A673 (cell line): Measurements from ENCODE around the gene ARL14. TPM values are rescaled to one million over a fixed set of nuclear protein-coding genes. Genes with fewer than 3 reads are reported as not detected.

ENCODE experiments used
- BruUV-seq: library from RNA; stranded (reverse); fragments of 400-500 nt; replicated peaks from 2 replicates; lab custom pipeline; 2021; lab: Mats Ljungman, UMichigan
- CTCF ChIA-PET: fragments of 300-600 bp; sonication (Branson Sonifier 250); formaldehyde crosslinking; loops from one replicate; lab custom pipeline; 2022; ENCODE audit warnings: antibody characterized with exemption; lab: Charles Lee
- POLR2A ChIA-PET: fragments of 300-600 bp; sonication (Branson Sonifier 250); formaldehyde crosslinking; loops from one replicate; lab custom pipeline; 2022; ENCODE audit warnings: antibody characterized with exemption; ENCODE audit not compliant: low non-redundant PET; lab: Charles Lee
- DNase-seq: peaks from one replicate; pipeline ENCODE4 v3.0.0-alpha.2; 2015; ENCODE audit warnings: low spot score
- H3K27ac ChIP-seq: fragments of 200-600 bp; sonication (generic); 2 replicates; pipeline ENCODE4 v1.5.1; 2016; ENCODE audit warnings: mixed run types, low read depth, mild to moderate bottlenecking, mixed read lengths, antibody characterized with exemption, low read length; ENCODE audit not compliant: poor library complexity, severe bottlenecking
- H3K27me3 ChIP-seq: fragments of 200-600 bp; sonication (generic); replicated peaks from 2 replicates; pipeline ENCODE4 v1.6.1; 2017; ENCODE audit warnings: mixed run types, low read depth, mild to moderate bottlenecking, mixed read lengths, antibody characterized with exemption, low read length; ENCODE audit not compliant: insufficient read depth, poor library complexity
- H3K36me3 ChIP-seq: fragments of 200-600 bp; sonication (generic); 2 replicates; pipeline ENCODE4 v1.6.1; 2016; ENCODE audit warnings: mixed run types, mild to moderate bottlenecking, mixed read lengths, antibody characterized with exemption, low read length; ENCODE audit not compliant: insufficient read depth, poor library complexity, severe bottlenecking
- H3K4me1 ChIP-seq: fragments of 200-600 bp; sonication (generic); 2 replicates; pipeline ENCODE4 v1.6.1; 2017; ENCODE audit warnings: mixed run types, mild to moderate bottlenecking, mixed read lengths, antibody characterized with exemption, low read length; ENCODE audit not compliant: insufficient read depth, poor library complexity, severe bottlenecking
- H3K4me3 ChIP-seq: fragments of 200-600 bp; sonication (generic); 2 replicates; pipeline ENCODE4 v1.5.1; 2016; ENCODE audit warnings: low read depth, mixed run types, mild to moderate bottlenecking, mixed read lengths, low read length; ENCODE audit not compliant: poor library complexity, severe bottlenecking
- H3K9me3 ChIP-seq: fragments of 200-600 bp; sonication (generic); 2 replicates; pipeline ENCODE4 v1.6.1; 2016; ENCODE audit warnings: mixed run types, low read depth, mild to moderate bottlenecking, mixed read lengths, antibody characterized with exemption, low read length; ENCODE audit not compliant: poor library complexity, severe bottlenecking
- EZH2 ChIP-seq: fragments of 200-600 bp; sonication (generic); IDR thresholded peaks from 2 replicates; pipeline ENCODE4 v1.6.1; 2017; ENCODE audit warnings: borderline replicate concordance, low read depth, mild to moderate bottlenecking, mixed read lengths, antibody characterized with exemption, low read length; ENCODE audit not compliant: poor library complexity, severe bottlenecking
- intact Hi-C: fragments of 100-400 bp; cut with micrococcal nuclease; formaldehyde crosslinking; loops from one replicate; pipeline ENCODE4 v1.10.0; 2022; ENCODE audit not compliant: unreplicated experiment
- total RNA-seq: library from RNA; stranded (reverse); gene quantifications from 2 replicates; pipeline ENCODE4 v1.2.3, GENCODE V29; 2021
- TF ChIP-seq, protein P1 (sequence below): fragments of 300-800, 200-600 bp; sonication (generic); conservative IDR thresholded peaks from 2 replicates; pipeline ENCODE4 v1.5.1; 2017; ENCODE audit warnings: low read depth, mild to moderate bottlenecking, antibody characterized with exemption, low read length, moderate library complexity, mixed read lengths

ARL14 gene
- total RNA-seq, 1 experiment from 2014 or later = not detected

GRCh38 chr3:160684368-160684740 lies 7.4 kb downstream of the ARL14 start:
- ChIA-PET POLR2A (no interaction called here), CTCF (no interaction called here)
- H3K4me3 ChIP-seq = no peak overlapping the region
- H3K4me1 ChIP-seq = no peaks in the 10 kb centered on the region
- no TSS peak for BruUV-seq
- DNase-seq = no peak
- H3K9me3 ChIP-seq = no peaks in the 10 kb centered on the region
- intact Hi-C loops = no loop called here
- H3K36me3 ChIP-seq = no peaks in the 10 kb centered on the region
- no peak for TF ChIP-seq EZH2
- TF ChIP-seq, protein P1, sequence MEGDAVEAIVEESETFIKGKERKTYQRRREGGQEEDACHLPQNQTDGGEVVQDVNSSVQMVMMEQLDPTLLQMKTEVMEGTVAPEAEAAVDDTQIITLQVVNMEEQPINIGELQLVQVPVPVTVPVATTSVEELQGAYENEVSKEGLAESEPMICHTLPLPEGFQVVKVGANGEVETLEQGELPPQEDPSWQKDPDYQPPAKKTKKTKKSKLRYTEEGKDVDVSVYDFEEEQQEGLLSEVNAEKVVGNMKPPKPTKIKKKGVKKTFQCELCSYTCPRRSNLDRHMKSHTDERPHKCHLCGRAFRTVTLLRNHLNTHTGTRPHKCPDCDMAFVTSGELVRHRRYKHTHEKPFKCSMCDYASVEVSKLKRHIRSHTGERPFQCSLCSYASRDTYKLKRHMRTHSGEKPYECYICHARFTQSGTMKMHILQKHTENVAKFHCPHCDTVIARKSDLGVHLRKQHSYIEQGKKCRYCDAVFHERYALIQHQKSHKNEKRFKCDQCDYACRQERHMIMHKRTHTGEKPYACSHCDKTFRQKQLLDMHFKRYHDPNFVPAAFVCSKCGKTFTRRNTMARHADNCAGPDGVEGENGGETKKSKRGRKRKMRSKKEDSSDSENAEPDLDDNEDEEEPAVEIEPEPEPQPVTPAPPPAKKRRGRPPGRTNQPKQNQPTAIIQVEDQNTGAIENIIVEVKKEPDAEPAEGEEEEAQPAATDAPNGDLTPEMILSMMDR = no peak
- H3K27me3 ChIP-seq = no peaks in the 10 kb centered on the region
- no peak overlapping the region for H3K27ac ChIP-seq

DNA sequence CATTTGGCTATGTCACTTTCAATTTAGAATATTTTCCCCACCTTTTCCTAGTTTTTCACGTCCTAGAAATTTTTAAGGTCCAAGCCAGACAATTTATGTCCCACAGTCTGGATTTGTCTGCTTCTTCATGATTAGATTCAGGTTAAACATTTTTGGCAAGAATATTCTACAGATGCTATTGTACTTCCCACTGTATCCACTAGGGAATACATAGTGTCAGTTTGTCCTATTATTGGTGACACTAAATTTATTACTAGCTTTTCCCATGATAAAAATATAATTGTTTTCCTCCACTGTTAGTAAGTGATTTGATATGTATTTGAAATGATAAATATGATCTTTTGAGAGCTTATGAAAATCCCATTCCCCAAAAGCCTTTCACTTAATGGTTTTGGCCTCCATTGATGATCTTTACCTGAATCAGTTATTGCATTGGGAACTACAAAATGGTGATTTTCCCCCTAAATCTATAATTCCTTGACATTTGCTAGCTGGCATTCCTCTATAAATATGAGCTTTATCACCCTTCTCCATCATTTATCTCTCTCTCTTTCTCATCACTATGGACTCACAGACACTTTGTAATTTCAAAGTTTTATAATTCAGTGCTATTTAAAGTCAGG lies 8.3 kb downstream of the ARL14 start:
- Histone ChIP-seq H3K4me3 (no peak overlapping the region), H3K27me3 (no peaks in the 10 kb centered on the region), H3K9me3 (no peaks in the 10 kb centered on the region), H3K4me1 (no peaks in the 10 kb centered on the region), H3K27ac (no peak overlapping the region), H3K36me3 (no peaks in the 10 kb centered on the region)
- POLR2A ChIA-PET = no interaction called here
- TF ChIP-seq, protein P1 = peak; percentile 37; the same call in 1 of the 2 replicates
- TF ChIP-seq EZH2 = no peak
- no peak for DNase-seq
- intact Hi-C loops = loop anchor here (5.0 kb wide), 3 partner anchors 257 to 722 kb away; no protein-coding TSS in a partner anchor
- CTCF ChIA-PET = no interaction called here
- no TSS peak for BruUV-seq

GRCh38 chr3:160686955-160687535 lies 10.1 kb downstream of the ARL14 start:
- H3K9me3 ChIP-seq = no peaks in the 10 kb centered on the region
- intact Hi-C loops = loop anchor here (5.0 kb wide), 3 partner anchors 255 to 720 kb away; no protein-coding TSS in a partner anchor
- H3K4me1 ChIP-seq = no peaks in the 10 kb centered on the region
- no peaks in the 10 kb centered on the region for H3K36me3 ChIP-seq
- no TSS peak for BruUV-seq
- ChIA-PET CTCF (interaction anchor here (0.7 to 0.9 kb wide), 2 partner anchors 8 to 14 kb away, joined by 3 read pairs; no protein-coding TSS in a partner anchor), POLR2A (no interaction called here)
- peak; percentile 31 for DNase-seq
- no peak overlapping the region for H3K27ac ChIP-seq
- H3K27me3 ChIP-seq = no peaks in the 10 kb centered on the region
- TF ChIP-seq, protein P1 = peak; percentile 61
- no peak for TF ChIP-seq EZH2
- H3K4me3 ChIP-seq = no peak overlapping the region
